ENCODE measurements around the gene CHAC1.

Gene CHAC1

GRCh38 chr15:40985541-40986330 lies 32.5 kb downstream of the CHAC1 start:
- no peak for DNase-seq (ENCODE audit: low read depth, low spot score)

DNA sequence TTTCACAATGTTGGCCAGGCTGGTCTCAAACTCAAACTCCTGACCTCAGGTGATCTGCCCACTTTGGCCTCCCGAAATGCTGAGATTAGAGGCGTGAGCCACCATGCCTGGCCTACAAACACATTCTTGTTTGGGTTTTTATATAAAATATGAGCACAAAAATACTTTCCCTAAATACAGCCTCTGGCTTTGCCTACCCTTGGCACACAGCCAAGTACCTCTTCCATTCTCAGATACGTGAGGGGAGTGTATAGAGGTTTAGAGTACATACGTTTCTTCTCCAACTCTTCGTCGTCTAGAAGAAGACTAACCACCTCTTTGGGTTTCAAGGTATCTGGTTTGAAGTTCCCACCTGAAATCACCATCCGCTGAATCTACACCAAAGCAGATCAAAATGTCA lies 33.5 kb downstream of the CHAC1 start:
- DNase-seq (ENCODE audit: low read depth, low spot score): no peak

GRCh38 chr15:40988156-40988555 lies 34.9 kb downstream of the CHAC1 start:
- DNase-seq (ENCODE audit: low read depth, low spot score): no peak

- no peak for DNase-seq (ENCODE audit: low read depth, low spot score)
Observed at GRCh38 chr15:40990080-40990479, 36.8 kb downstream of the CHAC1 start.

DNA sequence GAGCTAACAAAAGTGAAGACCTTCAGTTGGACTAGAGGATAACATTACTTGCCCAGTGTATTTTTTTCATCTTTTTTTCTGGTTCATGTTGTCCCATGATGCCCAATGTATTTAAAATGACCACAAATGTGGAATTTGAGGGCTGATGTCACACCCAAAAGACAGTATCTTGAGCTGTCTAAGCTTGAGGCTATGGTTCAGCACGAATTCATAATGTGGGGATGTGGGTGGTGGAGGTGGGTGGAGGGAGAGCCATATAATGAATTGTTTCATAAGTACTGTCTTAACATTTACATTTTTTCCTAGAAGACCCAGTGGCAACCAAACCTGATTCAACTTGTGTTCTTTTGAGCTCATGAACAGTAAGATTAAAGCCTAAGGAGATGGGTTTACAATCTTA lies 37.5 kb downstream of the CHAC1 start:
- no peak for DNase-seq (ENCODE audit: low read depth, low spot score)

GRCh38 chr15:40991355-40991754 lies 38.1 kb downstream of the CHAC1 start:
- DNase-seq (ENCODE audit: low read depth, low spot score): no peak

DNA sequence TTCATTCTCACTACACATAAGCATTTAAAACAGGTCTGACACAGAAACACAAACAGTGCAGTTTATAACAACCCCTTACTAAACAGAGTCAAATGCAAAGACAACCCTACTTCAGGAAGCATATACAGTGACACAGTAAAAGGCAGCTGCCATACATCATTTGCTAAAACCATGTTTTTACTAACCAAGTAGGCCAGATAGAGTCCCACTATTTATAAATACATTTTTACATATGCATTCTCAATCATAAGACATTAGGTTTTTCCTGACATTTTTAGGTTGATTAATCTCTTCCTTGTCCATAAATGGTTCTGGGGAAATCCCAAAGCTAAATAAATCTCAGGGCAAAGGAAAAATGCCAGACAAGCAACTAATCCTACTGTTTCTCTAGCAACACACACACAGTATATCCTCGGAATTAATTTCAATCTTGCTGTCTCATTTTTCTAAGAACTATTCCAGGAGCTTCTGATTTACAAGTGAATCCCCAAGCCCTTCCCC lies 39.0 kb downstream of the CHAC1 start:
- no peak for DNase-seq (ENCODE audit: low read depth, low spot score)

DNA sequence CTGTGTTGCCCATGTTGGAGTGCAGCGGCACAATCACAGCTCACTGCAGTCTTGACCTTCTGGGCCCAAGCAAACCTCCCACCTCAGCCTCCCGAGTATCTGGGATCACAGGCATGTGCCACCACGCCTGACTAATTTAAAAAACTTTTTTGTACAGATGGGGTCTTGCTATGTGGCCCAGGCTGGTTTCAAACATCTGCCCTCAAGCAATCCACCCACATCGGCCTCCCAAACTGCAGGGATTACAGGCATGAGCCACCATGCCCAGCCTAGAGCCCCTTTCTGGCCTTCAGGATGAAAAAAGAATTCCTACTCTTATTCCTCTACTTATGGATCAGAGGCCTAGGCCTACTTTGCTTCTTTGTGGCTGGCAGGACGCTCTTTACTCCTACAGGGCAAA lies 39.6 kb downstream of the CHAC1 start:
- DNase-seq (ENCODE audit: low read depth, low spot score): no peak

GRCh38 chr15:40995656-40996055 lies 42.4 kb downstream of the CHAC1 start:
- DNase-seq (ENCODE audit: low read depth, low spot score): no peak

GRCh38 chr15:40999190-40999589 lies 45.9 kb downstream of the CHAC1 start:
- DNase-seq (ENCODE audit: low read depth, low spot score): no peak

- DNase-seq (ENCODE audit: low read depth, low spot score): no peak
Observed at GRCh38 chr15:41001524-41002214, 48.4 kb downstream of the CHAC1 start.

GRCh38 chr15:41004490-41004889 lies 51.2 kb downstream of the CHAC1 start:
- no peak for DNase-seq (ENCODE audit: low read depth, low spot score)

Measured in activated CD4-positive, CD25-positive, alpha-beta regulatory T cell treated with anti-CD3 and anti-CD28 coated beads, Interleukin-2, amount 50 U/mL, for 16 hours (primary cell).